ENCODE data around the gene SOD2.
"Not testable (repeated sequence)": the region's sequence is repeated elsewhere in the genome, so short reads cannot be mapped to it uniquely, and the experiment has no call there.

The SOD2 gene

DNA sequence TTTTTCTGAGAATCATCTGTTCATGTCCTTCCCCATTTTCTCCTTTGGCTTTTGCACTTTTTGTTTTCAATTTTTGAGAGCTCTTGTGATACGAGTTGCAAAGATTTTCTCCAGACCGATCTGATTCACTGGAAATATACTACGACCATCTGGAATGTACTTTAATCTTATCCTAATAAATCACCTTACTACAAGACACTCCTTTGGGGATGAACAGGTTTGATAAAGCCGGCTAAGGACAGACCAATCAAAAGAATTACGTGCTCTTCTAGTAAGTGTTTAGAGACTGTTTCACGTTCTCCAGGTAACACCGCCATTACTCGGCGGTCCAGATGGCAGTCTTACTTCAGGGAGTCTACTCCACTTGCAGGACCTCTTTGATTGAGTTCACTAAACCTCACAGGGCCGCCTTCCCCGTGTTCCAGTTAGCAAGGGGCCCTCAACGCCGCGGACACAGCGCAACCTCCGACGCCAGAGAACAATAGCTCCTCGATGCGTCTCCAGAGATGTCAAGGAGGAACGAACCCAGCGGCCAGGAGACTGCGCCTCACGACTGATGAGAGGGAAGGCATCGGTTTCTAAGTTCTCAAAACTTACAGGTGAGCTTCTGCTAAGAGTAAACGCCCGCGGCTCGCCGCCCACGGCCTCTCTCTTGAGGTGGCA lies 33.3 kb upstream of the SOD2 start:
- Histone ChIP-seq H3K36me3 (ENCODE audit: control insufficient read depth, low read depth, low read length) (peaks cover 6% of the 10 kb centered on the region), H3K9ac (ENCODE audit: low read length) (peak overlapping the region; percentile 98), H3K4me1 (ENCODE audit: control insufficient read depth, low read depth, low read length) (peaks cover 15% of the 10 kb centered on the region), H3K27ac (ENCODE audit: low read length) (peak overlapping the region; percentile 98), H3K9me3 (ENCODE audit: control insufficient read depth, low read depth, low read length) (no peaks in the 10 kb centered on the region), H3K27me3 (ENCODE audit: control insufficient read depth, insufficient read depth, low read length) (no peaks in the 10 kb centered on the region), H3K4me3 (ENCODE audit: low read length) (peak overlapping the region; percentile 99)

- not testable (repeated sequence) for H3K4me3 ChIP-seq (ENCODE audit: low read length)
- H3K4me1 ChIP-seq (ENCODE audit: control insufficient read depth, low read depth, low read length), result peaks cover 13% of the 10 kb centered on the region
Measured at GRCh38 chr6:159725208-159725607, 32.2 kb upstream of the SOD2 start.

DNA sequence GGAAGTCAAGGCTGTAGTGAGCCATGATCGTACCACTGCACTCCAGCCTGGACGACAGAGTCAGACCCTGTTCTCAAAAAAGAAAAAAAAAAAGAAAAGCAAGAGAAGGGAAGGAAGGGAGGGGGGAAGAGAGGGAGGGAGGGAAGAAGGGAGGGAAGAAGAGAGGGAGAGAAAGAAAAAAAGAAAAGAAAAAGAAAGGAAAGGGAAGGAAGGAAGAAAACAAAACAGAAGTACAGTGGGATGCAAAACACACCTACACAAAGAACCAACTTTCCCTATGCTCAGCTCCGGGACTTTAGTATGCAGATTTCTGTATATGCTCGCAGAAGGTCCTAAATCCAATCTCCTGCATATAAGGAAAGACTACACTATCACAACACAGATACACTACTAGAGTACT lies 31.7 kb upstream of the SOD2 start:
- no peaks in the 10 kb centered on the region for H3K9me3 ChIP-seq (ENCODE audit: control insufficient read depth, low read depth, low read length)

More at GRCh38 chr6:159725208-159725607, 32.2 kb upstream of the SOD2 start:
- not testable (repeated sequence) for H3K27ac ChIP-seq (ENCODE audit: low read length); H3K9me3 ChIP-seq (ENCODE audit: control insufficient read depth, low read depth, low read length); H3K27me3 ChIP-seq (ENCODE audit: control insufficient read depth, insufficient read depth, low read length); H3K36me3 ChIP-seq (ENCODE audit: control insufficient read depth, low read depth, low read length)
- peak overlapping the region; percentile 98 for H3K9ac ChIP-seq (ENCODE audit: low read length)

DNA sequence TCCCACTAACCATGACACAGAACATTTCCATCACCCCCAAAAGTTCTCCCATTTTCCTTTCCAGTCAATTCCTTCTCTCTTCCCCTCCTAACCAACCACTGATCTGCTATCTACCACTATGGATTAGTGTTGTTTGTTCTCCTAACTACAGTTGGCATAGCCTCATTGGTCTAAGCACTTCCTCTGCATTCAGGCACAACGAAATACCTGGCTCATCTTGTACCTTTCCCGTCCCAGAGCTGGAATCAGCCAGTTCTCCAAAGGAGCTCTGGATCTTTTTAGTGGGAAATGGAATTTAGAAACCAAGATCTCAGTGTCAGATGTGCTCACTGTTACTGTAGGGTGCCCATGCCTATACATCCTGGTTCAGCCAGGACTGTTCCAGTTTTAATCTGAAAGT lies 30.2 kb upstream of the SOD2 start:
- no peaks in the 10 kb centered on the region for H3K27me3 ChIP-seq (ENCODE audit: control insufficient read depth, insufficient read depth, low read length)
- no peaks in the 10 kb centered on the region for H3K36me3 ChIP-seq (ENCODE audit: control insufficient read depth, low read depth, low read length)
- H3K9me3 ChIP-seq (ENCODE audit: control insufficient read depth, low read depth, low read length), result no peaks in the 10 kb centered on the region
- H3K4me3 ChIP-seq (ENCODE audit: low read length), result no peak overlapping the region
- H3K27ac ChIP-seq (ENCODE audit: low read length), result no peak overlapping the region
- H3K4me1 ChIP-seq (ENCODE audit: control insufficient read depth, low read depth, low read length), result peaks cover 4% of the 10 kb centered on the region
- H3K9ac ChIP-seq (ENCODE audit: low read length), result no peak overlapping the region

More for the DNA sequence above, 31.7 kb upstream of the SOD2 start:
- no peaks in the 10 kb centered on the region for H3K36me3 ChIP-seq (ENCODE audit: control insufficient read depth, low read depth, low read length)
- no peak overlapping the region for H3K9ac ChIP-seq (ENCODE audit: low read length)
- H3K4me1 ChIP-seq (ENCODE audit: control insufficient read depth, low read depth, low read length), result peaks cover 10% of the 10 kb centered on the region
- no peak overlapping the region for H3K27ac ChIP-seq (ENCODE audit: low read length)
- H3K27me3 ChIP-seq (ENCODE audit: control insufficient read depth, insufficient read depth, low read length), result no peaks in the 10 kb centered on the region
- no peak overlapping the region for H3K4me3 ChIP-seq (ENCODE audit: low read length)

DNA sequence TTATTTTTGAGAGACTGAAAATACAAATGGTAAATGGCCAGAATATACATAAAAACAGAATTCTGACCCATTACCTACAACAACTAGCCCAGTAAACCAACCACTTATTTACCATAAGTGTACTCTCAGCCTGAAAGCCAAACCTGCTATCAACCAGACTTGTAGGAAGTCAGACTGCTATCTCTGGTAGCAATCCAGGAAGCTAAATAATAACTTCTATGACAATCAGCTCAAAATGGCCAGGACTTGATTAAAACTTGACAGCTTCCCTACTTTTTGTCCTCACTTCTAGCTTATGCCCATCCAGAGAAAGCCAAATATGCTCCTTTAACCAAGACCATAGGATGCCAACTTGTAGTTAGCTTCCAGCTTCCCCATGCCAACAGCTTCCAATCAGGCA lies 29.6 kb upstream of the SOD2 start:
- Histone ChIP-seq H3K27ac (ENCODE audit: low read length) (no peak overlapping the region), H3K4me3 (ENCODE audit: low read length) (no peak overlapping the region), H3K27me3 (ENCODE audit: control insufficient read depth, insufficient read depth, low read length) (no peaks in the 10 kb centered on the region), H3K9ac (ENCODE audit: low read length) (no peak overlapping the region), H3K4me1 (ENCODE audit: control insufficient read depth, low read depth, low read length) (peaks cover 4% of the 10 kb centered on the region), H3K9me3 (ENCODE audit: control insufficient read depth, low read depth, low read length) (no peaks in the 10 kb centered on the region), H3K36me3 (ENCODE audit: control insufficient read depth, low read depth, low read length) (no peaks in the 10 kb centered on the region)

GRCh38 chr6:159721981-159722380 lies 28.9 kb upstream of the SOD2 start:
- not testable (repeated sequence) for H3K9me3 ChIP-seq (ENCODE audit: control insufficient read depth, low read depth, low read length); H3K36me3 ChIP-seq (ENCODE audit: control insufficient read depth, low read depth, low read length); H3K27ac ChIP-seq (ENCODE audit: low read length); H3K27me3 ChIP-seq (ENCODE audit: control insufficient read depth, insufficient read depth, low read length); H3K9ac ChIP-seq (ENCODE audit: low read length); H3K4me3 ChIP-seq (ENCODE audit: low read length); H3K4me1 ChIP-seq (ENCODE audit: control insufficient read depth, low read depth, low read length)

- no peak overlapping the region for H3K4me3 ChIP-seq (ENCODE audit: low read length)
- H3K4me1 ChIP-seq (ENCODE audit: control insufficient read depth, low read depth, low read length), result peaks cover under 1% of the 10 kb centered on the region
Measured at GRCh38 chr6:159720708-159721107, 27.7 kb upstream of the SOD2 start.

GRCh38 chr6:159719287-159719686 lies 26.2 kb upstream of the SOD2 start:
- Histone ChIP-seq H3K9me3 (ENCODE audit: control insufficient read depth, low read depth, low read length) (no peaks in the 10 kb centered on the region), H3K27me3 (ENCODE audit: control insufficient read depth, insufficient read depth, low read length) (no peaks in the 10 kb centered on the region), H3K27ac (ENCODE audit: low read length) (no peak overlapping the region), H3K4me1 (ENCODE audit: control insufficient read depth, low read depth, low read length) (no peaks in the 10 kb centered on the region), H3K36me3 (ENCODE audit: control insufficient read depth, low read depth, low read length) (no peaks in the 10 kb centered on the region), H3K4me3 (ENCODE audit: low read length) (no peak overlapping the region), H3K9ac (ENCODE audit: low read length) (no peak overlapping the region)

More at GRCh38 chr6:159720708-159721107, 27.7 kb upstream of the SOD2 start:
- Histone ChIP-seq H3K27me3 (ENCODE audit: control insufficient read depth, insufficient read depth, low read length) (no peaks in the 10 kb centered on the region), H3K9ac (ENCODE audit: low read length) (no peak overlapping the region), H3K36me3 (ENCODE audit: control insufficient read depth, low read depth, low read length) (no peaks in the 10 kb centered on the region), H3K9me3 (ENCODE audit: control insufficient read depth, low read depth, low read length) (no peaks in the 10 kb centered on the region), H3K27ac (ENCODE audit: low read length) (no peak overlapping the region)

- Histone ChIP-seq H3K36me3 (ENCODE audit: control insufficient read depth, low read depth, low read length) (no peaks in the 10 kb centered on the region), H3K27ac (ENCODE audit: low read length) (no peak overlapping the region), H3K27me3 (ENCODE audit: control insufficient read depth, insufficient read depth, low read length) (no peaks in the 10 kb centered on the region), H3K9me3 (ENCODE audit: control insufficient read depth, low read depth, low read length) (no peaks in the 10 kb centered on the region), H3K4me3 (ENCODE audit: low read length) (no peak overlapping the region), H3K4me1 (ENCODE audit: control insufficient read depth, low read depth, low read length) (no peaks in the 10 kb centered on the region), H3K9ac (ENCODE audit: low read length) (no peak overlapping the region)
Measured at GRCh38 chr6:159718634-159719033, 25.6 kb upstream of the SOD2 start.

GRCh38 chr6:159716247-159717096 lies 23.4 kb upstream of the SOD2 start:
- Histone ChIP-seq H3K9ac (ENCODE audit: low read length) (no peak overlapping the region), H3K27me3 (ENCODE audit: control insufficient read depth, insufficient read depth, low read length) (no peaks in the 10 kb centered on the region), H3K4me3 (ENCODE audit: low read length) (no peak overlapping the region), H3K27ac (ENCODE audit: low read length) (no peak overlapping the region), H3K36me3 (ENCODE audit: control insufficient read depth, low read depth, low read length) (no peaks in the 10 kb centered on the region), H3K4me1 (ENCODE audit: control insufficient read depth, low read depth, low read length) (no peaks in the 10 kb centered on the region), H3K9me3 (ENCODE audit: control insufficient read depth, low read depth, low read length) (no peaks in the 10 kb centered on the region)

- H3K4me3 ChIP-seq (ENCODE audit: low read length), result no peak overlapping the region
- no peaks in the 10 kb centered on the region for H3K9me3 ChIP-seq (ENCODE audit: control insufficient read depth, low read depth, low read length)
- no peaks in the 10 kb centered on the region for H3K36me3 ChIP-seq (ENCODE audit: control insufficient read depth, low read depth, low read length)
- H3K27me3 ChIP-seq (ENCODE audit: control insufficient read depth, insufficient read depth, low read length), result no peaks in the 10 kb centered on the region
- H3K27ac ChIP-seq (ENCODE audit: low read length), result no peak overlapping the region
- no peaks in the 10 kb centered on the region for H3K4me1 ChIP-seq (ENCODE audit: control insufficient read depth, low read depth, low read length)
- H3K9ac ChIP-seq (ENCODE audit: low read length), result no peak overlapping the region
Measured at GRCh38 chr6:159715605-159716004, 22.6 kb upstream of the SOD2 start.

DNA sequence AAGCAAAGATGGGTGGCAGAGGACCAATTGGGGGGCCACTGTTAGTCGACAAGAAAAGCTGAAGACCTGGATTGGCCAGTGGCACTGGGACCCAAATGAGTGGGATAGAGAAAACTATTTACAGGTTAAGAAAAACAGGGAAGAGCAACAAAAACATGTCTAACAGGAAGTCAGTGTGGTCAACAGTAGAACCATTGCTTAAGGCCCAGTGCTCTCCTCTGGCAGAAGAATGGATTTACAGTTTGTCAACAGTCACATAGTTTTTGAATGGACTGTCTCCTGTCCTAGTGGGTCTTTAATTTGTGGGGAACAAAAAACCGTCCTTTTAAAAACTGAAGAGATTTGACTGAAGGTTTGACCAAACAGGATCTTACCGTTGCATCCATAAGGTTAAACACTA lies 22.1 kb upstream of the SOD2 start:
- no peak overlapping the region for H3K4me3 ChIP-seq (ENCODE audit: low read length)
- no peaks in the 10 kb centered on the region for H3K27me3 ChIP-seq (ENCODE audit: control insufficient read depth, insufficient read depth, low read length)
- no peak overlapping the region for H3K27ac ChIP-seq (ENCODE audit: low read length)
- no peaks in the 10 kb centered on the region for H3K36me3 ChIP-seq (ENCODE audit: control insufficient read depth, low read depth, low read length)
- no peaks in the 10 kb centered on the region for H3K4me1 ChIP-seq (ENCODE audit: control insufficient read depth, low read depth, low read length)
- H3K9ac ChIP-seq (ENCODE audit: low read length), result no peak overlapping the region
- H3K9me3 ChIP-seq (ENCODE audit: control insufficient read depth, low read depth, low read length), result no peaks in the 10 kb centered on the region

Data from iPS-18a (cell line).